NCI-H146 treated with DMSO at 0.1 percent for 48 hours (cell line): ENCODE results near the gene APOL4.
A peak's percentile ranks its signal among the peaks of the same experiment; 100 is the strongest.
"Not testable (repeated sequence)": the region's sequence is repeated elsewhere in the genome, so short reads cannot be mapped to it uniquely, and the experiment has no call there.

ENCODE experiments used
- DNase-seq: peaks from one replicate; lab custom pipeline; 2025; ENCODE audit not compliant: unreplicated experiment; lab: John Stamatoyannopoulos, UW

APOL4 gene, protein sequence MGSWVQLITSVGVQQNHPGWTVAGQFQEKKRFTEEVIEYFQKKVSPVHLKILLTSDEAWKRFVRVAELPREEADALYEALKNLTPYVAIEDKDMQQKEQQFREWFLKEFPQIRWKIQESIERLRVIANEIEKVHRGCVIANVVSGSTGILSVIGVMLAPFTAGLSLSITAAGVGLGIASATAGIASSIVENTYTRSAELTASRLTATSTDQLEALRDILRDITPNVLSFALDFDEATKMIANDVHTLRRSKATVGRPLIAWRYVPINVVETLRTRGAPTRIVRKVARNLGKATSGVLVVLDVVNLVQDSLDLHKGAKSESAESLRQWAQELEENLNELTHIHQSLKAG

DNA sequence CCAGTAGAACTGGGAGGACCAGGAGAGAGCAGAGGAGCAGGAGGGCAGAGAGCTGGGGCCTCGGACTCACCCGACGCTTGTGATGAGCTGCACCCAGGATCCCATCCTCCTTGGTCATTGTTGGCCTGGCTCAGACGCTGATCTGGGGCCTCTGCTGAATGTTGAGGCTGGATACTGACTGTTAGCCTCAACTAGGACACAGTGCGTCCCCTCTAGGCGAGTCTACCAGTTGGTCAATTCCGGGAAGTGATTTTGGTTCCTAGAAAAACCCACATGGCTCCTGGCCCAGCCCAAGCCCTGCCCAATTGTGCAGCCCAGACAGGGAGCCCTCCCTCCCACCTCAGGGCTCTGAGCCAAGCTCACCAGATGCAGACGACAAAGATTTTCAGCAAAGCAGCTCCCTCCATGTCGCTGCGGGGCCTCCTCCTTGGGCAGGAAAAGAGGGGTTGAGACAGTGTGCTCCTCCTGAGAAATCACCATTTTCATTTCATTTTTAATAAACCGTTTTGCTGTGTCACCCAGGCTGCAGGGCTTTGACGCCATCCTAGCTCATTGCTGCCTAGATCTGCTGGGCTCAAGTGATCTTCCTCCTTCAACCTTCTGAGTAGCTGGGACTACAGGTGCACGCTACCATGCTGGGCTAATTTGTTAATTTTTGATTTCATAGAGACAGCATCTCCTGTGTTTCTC lies at the start of gene APOL4:
Gene APOL4 (minus strand): TSS at position 180 of the 690 bp plus-strand sequence. CDS start 75 bp downstream, at position 105.
- no peak for DNase-seq

DNA sequence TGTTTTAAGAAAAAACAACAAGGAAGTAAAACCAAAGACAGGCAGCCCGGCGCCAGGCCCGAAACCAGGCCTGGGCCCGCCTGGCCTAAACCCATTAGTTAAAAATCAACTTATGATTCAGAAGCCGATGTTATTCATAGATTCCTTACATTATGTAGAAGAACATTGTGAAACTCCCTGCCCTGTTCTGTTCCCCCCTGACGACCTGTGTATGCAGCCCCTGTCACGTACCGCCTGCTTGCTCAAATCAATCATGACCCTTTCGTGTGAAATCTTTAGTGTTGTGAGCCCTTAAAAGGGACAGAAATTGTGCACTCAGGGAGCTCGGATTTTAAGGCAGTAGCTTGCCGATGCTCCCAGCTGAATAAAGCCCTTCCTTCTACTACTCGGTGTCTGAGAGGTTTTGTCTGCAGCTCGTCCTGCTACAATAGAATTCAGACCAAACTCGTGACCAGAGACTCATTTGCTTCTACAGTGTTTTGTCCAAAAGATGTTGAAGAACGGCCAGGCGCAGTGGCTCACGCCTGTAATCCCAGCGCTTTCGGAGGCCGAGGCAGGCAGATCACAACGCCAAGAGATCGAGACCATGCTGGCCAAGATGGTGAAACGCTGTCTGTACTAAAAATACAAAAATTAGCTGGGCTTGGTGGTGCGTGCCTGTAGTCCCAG lies 48.8 kb upstream of the APOL4 start:
- not testable (repeated sequence) for DNase-seq

DNA sequence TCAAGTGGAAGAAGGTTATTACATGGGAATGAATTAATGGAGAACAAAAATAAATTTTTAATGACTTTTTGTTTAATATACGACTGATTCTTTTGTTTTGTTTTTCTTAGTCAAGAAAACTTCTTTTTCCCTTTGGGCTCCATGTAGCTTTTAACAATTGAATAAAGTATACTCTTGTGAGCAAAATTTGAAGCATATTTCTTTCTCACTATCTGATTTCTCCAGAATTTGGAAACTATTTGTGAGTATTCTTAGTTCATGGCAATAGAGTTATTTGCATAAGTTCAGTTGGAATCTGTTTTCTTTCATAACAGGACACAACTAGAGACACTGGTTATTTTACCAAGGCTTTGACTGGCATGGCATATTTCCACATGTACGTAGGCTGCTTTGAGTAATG lies 47.6 kb upstream of the APOL4 start:
- no peak for DNase-seq

DNA sequence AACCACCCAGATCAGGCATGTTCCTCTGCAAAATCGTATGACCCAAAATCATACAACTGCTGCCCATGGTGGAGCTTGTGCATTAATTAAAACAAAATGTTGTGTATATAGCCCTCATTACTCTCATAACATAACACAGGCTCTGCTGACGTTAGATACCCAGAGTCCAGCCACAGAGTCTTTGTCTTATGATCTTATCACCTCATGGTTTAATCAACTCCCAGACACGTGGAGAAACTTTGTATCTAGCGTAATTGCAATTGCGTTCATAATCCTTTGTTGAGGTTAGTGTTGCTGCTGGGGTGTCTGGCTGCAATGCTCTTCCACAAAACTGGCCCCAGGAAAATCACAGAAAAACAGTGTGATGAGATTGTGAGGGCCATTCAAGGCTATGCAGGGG lies 46.3 kb upstream of the APOL4 start:
- no peak for DNase-seq

DNA sequence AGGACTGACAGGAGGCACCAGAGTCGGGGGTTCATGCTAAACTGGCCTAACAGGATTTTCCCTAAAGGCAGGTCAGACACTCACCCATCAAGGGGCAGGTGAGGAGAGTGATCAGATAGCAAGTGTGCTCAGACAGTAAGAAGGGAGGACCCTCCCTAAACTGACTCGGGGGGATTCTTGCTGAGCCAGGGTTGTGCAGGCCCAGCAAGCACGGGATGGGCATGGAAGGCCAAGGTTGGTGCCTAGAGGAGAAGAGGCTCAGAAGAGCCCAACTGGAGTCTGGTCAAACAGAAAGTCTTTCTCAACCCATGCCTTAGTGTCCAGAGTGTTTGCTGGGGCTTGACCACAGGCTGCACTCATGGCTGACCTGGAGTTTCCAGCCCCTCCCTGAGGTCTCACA lies 45.1 kb upstream of the APOL4 start:
- DNase-seq, result no peak

DNA sequence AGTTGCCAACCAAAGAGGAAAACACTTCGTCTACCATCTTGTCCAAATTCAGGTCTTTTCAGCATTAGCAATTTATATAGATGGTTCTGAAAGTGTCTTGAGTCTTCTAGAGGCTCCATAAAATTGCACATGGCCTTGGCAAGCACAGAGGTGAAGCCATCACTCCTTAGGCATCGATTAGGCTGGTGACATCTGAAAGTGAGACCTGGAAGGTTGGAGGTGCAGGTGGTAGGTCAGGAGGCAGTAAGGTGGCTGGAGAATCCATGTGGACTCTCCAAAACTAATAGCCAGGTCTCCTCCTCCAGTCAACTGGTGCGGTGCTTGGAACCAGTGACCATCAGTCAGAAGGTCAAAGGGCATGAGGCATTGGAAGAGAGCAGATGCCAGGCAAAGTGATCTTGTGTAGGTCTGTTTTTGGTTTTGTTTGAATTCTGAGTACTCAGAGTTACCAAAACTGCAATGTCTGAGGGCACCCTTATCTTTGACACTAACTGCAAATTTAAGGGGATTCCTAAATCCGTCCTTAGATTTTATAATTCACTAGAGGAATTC lies 44.3 kb upstream of the APOL4 start:
- no peak for DNase-seq

DNA sequence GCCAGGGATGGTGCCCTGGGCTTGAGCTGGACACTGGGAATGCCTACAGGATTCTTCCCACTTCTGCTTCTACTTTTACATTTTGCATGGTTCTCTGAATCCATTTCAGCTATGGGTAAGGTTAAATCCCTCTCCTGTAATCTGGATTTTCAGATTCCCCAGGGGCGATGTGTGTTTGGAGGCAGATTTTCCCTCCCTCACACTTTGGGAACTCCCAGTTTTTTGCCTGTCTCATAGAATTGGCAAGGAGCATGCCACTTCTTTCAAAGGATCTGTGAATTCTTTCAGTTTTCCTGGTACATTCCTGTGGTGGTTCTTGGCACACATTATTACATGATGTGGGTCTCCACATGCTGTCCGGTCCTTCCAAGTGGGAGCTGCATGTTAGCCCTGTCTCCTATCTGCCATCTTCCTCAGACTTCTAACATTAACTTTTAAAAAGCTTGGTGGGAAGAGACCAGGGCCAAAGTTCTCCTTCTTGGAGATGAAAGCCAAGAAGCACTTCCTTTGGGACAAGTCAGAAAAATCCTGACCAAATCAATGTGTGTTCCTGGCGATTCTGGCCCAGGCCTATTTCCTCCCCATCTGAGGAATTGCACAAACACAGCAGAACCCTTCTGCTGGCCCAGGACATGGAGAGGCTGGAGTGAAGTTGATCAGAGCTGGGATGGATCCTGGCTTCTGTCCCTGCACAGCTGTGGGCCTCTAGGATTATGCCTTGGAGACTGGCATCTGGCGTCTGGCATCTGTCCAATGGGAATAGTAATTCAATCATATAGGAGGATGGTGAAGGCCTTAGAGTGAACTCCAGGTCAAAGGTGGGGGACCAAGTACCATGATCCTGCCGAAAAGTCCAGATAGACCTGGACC lies 43.1 kb upstream of the APOL4 start:
- no peak for DNase-seq

DNA sequence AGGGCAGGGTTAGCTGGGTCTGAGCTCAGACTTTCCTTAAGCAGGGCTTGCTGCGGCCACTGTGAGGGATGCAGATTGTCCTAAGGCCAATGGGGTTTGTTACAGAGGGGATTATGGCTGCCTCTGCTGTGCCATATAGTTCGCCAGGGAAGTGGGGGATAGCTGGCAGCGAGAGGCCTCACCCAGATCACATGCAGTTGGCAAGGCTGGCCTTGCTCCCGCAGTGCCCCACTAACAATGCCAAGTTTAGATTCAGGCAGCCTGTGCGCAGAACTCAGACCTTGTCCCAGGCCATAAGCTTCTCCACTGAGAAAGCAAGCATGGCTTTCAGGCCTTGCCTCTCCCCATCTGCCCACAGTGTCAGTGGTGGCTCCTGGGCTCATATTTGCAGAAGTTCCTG lies 42.4 kb upstream of the APOL4 start:
- no peak for DNase-seq

DNA sequence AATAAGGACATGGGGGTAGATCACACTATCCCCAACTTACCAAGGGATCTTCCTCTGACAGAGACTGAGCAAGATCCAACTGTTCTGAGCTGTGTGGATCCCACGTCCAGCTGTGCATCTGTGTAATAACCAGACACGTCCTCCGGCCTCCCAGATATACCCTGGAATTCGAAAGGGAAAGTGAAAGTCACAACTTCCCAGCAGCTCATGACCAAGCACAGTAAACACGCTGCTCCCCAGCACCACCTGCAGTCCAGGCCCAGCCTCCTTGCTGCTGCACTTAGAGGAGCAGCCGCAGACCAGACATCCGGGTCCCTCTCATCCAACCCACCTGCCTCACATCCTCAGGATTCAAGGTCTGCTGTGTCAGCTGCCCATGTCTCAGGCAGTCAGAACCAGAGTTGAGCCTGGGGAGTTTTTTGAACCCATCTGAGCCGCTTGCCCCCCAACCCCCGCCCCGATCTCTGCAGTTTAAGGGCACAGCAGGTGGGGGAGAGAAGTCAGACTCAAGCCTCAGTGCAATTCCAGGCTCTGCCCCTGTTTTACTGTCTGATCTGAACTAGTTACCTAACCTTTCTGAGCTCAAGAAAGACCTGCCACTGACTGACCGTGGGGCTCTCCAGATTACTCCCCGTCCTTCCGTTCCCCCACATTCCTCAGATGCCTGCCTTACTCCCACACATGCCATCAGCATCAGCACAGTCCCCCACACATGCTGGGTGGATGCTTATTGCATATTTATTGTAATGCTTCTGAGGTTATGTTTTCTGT lies 38.0 kb upstream of the APOL4 start, which contains the start of gene APOL2:
Gene APOL2 (minus strand): TSS at position 127 of the 771 bp plus-strand sequence. CDS start 6,365 bp downstream, outside the sequence.
- DNase-seq, result peak; percentile 62

DNA sequence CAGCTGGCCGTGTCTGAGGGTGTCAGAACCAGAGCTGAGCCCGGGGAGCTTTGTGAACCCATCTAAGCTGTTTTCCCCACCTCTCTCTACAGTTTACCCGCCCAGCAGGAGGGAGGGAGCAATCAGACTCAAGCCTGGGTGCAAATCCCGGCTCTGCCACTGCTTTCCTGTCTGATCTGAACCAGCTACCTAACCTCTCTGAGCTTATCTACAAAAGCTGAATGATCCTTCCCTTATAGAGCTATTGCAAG lies 37.5 kb upstream of the APOL4 start:
- DNase-seq, result no peak

DNA sequence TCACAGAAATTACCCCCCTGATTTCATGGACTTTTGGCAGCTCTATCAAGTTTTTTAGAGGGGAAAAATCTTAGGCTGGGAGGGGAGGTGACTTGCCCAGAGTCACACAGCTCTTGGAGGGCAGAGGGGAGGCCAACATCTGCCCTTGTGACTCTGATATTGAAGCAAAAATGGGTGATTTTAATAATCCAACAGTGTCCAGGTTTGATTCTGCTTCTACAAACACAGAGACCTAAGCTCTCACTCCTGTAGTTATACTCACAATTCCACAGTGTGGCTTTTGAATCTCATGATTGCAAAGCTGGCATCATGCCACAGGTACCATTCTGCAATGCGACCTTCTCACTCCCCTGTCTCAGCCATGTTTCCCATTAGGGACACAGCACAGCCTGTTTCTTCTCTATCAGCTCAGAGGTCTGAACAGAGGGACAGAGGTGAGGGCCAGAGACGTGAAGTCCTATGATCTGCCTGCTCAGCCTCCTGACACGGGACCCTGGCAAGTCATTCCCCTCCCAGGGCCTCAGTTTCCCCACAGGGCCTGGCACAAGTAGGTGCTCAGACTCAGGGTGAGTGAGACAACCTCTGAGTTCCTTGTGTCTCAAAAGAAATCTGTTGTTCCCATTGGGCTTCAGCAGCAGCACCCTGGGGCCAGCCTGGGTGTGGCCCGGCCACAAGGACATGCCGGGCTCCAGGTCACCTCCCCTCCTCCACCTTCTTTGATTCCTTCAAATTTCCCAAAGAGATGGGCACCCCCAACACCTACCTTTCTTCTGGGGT lies 37.0 kb upstream of the APOL4 start:
- no peak for DNase-seq

DNA sequence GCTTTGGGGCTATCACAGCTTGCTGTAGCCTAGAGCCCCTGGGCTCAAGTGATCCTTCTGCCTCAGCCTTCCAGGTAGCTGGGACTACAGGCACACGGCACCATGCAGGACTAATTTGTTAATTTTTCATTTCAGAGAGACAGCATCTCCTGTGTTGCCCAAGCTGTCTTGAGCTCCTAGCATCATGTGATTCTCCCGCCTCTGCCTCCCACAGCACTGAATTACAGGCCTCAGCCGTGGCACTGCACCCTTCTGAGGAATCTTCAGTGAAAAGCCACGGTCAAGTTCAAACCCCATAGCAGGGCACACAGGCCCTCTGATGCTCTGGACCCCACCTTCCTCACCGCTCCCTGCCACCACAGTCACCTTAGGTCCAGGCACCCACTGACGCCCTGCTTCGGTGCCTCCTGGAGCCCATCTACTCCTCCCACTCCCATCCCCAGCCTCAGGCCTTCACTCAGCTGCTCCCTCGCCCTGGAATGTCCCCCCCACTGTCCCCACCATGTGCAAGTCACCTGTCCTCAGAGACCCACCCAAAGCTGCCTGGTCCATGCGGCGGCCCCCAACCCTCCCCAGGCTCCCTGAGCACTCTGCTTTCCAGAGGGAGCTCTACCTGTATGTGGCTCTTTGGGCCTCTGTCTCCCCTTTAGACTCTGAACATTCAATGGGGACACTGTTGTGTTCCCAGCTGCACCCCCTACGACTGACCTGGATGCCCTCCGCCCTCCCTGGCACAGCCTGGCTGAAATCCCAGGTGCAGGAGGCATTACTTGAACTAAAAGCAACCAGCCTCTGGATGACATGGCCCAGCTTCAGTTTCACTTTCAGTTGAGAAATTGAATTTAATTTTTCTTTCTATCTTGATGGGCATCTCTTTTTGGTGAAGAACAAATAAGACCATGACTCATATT lies 36.1 kb upstream of the APOL4 start:
- DNase-seq, result no peak

DNA sequence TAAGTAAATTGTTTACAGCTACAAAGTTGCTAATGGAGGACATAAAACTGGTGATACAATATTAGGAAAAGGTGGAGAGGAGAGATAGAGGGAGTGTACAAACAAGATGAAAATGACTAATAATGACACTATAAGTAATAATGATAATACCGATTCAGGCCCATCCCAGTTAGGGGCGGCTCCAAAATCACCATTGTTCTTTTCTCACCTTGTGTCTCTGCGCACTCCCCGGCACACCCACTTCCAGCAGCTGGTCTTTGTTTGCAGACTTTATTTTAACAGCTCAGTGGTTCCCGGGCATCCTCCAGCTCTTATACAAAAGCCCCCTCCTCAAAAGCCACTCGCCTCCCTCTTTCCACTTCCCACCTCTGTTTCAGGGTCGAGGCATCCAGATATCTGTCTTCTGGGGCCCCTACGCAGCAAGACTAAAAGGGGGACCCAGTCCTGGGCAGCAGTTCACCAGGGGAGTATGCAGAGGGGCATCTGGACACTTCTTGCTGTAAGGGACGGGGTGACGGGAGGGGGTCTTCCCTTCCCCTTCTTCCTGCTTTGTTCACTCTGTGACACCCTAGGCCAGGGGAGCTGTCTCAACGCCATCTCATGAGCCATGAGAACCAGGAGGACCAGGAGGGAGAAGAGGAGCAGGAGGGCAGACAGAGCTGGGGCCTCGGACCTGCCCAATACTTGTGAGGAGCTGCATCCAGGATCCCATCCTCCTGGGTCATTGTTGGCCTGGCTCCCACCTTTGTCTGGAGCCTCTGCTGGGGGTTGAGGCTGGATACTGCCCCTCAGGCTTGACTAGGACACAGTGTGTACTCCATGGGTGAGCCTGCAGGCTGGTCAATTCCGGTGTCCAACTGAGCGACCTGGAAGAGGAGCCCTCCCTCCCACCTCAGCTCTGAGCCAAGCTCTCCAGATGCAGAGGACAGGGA lies 35.0 kb upstream of the APOL4 start:
- no peak for DNase-seq

DNA sequence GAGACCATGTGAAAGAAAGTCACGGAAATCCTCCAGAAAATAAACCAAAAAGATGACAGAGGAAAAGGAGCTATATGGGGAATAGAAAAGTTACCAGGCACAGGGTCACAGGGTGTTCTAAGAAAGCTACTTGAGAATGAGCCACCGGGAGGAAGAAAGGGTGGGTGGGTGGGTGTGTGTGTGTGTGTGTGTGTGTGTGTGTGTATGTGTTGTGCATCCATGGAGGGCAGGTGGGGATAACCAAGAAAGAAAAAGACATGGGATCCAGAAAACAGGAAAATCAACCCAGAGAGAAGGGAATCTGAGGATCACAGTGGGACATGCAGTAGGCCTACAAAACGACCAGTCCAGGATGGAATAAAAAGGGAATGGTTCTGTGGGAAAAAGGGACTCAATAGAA lies 34.0 kb upstream of the APOL4 start:
- DNase-seq, result no peak

DNA sequence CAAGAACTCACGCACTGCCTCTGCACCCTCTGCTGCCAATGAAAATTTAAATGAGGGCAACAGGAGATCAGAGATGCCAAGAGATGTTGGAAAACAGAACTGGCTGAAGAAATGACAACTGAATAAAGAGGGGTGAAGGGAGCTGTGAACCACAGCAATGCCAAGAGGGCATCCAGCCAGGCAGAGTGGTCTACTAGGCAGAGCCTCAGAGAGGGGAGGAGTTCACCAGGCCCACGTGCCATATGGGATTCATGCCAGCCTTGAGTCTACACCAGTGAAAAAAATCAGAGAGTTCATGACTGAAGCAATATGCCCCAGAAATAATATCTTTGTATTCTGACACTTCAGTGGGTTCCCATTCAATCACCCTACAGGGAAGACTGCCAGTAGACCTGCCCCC lies 33.3 kb upstream of the APOL4 start:
- no peak for DNase-seq

DNA sequence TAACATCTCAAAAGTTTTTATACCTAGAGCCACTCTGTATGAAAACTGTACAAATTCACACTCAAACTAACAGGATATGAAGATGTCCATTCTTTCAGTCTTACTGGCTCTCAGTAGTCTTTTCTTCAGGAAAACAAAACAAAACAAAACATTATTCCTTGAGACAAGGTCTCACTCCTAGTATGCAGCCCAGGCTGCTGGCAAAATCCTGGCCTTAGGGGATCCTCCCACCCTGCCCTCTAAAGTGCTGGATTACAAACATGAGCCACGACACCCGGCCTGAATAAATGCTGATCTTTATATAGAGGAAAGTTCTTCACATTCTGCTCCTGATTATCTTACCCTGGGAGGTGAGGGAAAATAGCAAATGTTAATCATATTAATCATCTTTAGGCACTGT lies 32.6 kb upstream of the APOL4 start:
- no peak for DNase-seq

DNA sequence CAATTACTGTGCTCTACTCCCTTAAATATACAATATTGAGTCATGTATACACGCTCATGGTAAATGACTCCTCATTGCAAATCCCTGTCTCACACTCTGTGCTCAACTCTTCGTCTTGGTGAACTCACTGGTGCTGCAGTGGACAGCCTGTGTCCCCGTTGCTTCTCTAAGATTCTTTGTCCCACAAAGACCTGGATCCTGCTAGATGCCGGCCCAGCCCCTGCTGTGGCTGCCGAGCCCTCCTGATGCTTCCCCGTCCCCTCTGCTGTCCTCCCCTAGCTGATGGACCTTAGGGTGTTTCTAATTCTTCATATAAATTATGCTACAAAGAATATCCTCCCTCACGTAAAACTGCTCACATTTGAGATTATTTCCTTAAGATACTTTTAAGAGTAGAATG lies 32.2 kb upstream of the APOL4 start:
- no peak for DNase-seq
